Ishikawa (cell line): ENCODE data around the gene SYNM.

Experiments
- CEBPB ChIP-seq: IDR thresholded peaks from 2 replicates; pipeline ENCODE4 v1.6.1; 2012
- CREB1 ChIP-seq: IDR thresholded peaks from 2 replicates; pipeline ENCODE4 v1.6.1; 2012; ENCODE audit warnings: low read depth
- EGR1 ChIP-seq: IDR thresholded peaks from 2 replicates; pipeline ENCODE4 v1.6.1; 2012
- EP300 ChIP-seq: IDR thresholded peaks from 2 replicates; pipeline ENCODE4 v1.6.1; 2012; ENCODE audit warnings: borderline replicate concordance
- FOXM1 ChIP-seq: IDR thresholded peaks from 2 replicates; pipeline ENCODE4 v1.6.1; 2012; ENCODE audit warnings: low read depth, borderline replicate concordance
- MAX ChIP-seq: IDR thresholded peaks from 2 replicates; pipeline ENCODE4 v1.6.1; 2012
- NFIC ChIP-seq: IDR thresholded peaks from 2 replicates; pipeline ENCODE4 v1.6.1; 2012
- RAD21 ChIP-seq: IDR thresholded peaks from 2 replicates; pipeline ENCODE4 v1.6.1; 2012; ENCODE audit warnings: low read depth
- TAF1 ChIP-seq: IDR thresholded peaks from 2 replicates; pipeline ENCODE4 v1.6.1; 2012; ENCODE audit warnings: low read depth, mild to moderate bottlenecking
- TCF12 ChIP-seq: IDR thresholded peaks from 2 replicates; pipeline ENCODE4 v1.6.1; 2012; ENCODE audit warnings: low read depth
- TEAD4 ChIP-seq: IDR thresholded peaks from 2 replicates; pipeline ENCODE4 v1.6.1; 2012
- USF1 ChIP-seq: IDR thresholded peaks from 2 replicates; pipeline ENCODE4 v1.6.1; 2012
- YY1 ChIP-seq: IDR thresholded peaks from 2 replicates; pipeline ENCODE4 v1.6.1; 2012; ENCODE audit warnings: low read depth
- ZBTB7A ChIP-seq: IDR thresholded peaks from 2 replicates; pipeline ENCODE4 v1.6.1; 2012; ENCODE audit warnings: low read depth
- TF ChIP-seq, protein P1 (sequence below): IDR thresholded peaks from 2 replicates; pipeline ENCODE4 v1.6.1; 2012; ENCODE audit warnings: low read depth, mild to moderate bottlenecking

SYNM gene

GRCh38 chr15:99163271-99164062 is 58.6 kb downstream of the SYNM start:
- TF ChIP-seq FOXM1 (no peak), CEBPB (no peak), CREB1 (no peak), EP300 (no peak), YY1 (no peak), EGR1 (no peak), NFIC (no peak), MAX (no peak), TCF12 (no peak), RAD21 (no peak), USF1 (no peak), ZBTB7A (no peak), TAF1 (no peak), TEAD4 (no peak)
- TF ChIP-seq, protein P1, sequence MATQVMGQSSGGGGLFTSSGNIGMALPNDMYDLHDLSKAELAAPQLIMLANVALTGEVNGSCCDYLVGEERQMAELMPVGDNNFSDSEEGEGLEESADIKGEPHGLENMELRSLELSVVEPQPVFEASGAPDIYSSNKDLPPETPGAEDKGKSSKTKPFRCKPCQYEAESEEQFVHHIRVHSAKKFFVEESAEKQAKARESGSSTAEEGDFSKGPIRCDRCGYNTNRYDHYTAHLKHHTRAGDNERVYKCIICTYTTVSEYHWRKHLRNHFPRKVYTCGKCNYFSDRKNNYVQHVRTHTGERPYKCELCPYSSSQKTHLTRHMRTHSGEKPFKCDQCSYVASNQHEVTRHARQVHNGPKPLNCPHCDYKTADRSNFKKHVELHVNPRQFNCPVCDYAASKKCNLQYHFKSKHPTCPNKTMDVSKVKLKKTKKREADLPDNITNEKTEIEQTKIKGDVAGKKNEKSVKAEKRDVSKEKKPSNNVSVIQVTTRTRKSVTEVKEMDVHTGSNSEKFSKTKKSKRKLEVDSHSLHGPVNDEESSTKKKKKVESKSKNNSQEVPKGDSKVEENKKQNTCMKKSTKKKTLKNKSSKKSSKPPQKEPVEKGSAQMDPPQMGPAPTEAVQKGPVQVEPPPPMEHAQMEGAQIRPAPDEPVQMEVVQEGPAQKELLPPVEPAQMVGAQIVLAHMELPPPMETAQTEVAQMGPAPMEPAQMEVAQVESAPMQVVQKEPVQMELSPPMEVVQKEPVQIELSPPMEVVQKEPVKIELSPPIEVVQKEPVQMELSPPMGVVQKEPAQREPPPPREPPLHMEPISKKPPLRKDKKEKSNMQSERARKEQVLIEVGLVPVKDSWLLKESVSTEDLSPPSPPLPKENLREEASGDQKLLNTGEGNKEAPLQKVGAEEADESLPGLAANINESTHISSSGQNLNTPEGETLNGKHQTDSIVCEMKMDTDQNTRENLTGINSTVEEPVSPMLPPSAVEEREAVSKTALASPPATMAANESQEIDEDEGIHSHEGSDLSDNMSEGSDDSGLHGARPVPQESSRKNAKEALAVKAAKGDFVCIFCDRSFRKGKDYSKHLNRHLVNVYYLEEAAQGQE = no peak

DNA sequence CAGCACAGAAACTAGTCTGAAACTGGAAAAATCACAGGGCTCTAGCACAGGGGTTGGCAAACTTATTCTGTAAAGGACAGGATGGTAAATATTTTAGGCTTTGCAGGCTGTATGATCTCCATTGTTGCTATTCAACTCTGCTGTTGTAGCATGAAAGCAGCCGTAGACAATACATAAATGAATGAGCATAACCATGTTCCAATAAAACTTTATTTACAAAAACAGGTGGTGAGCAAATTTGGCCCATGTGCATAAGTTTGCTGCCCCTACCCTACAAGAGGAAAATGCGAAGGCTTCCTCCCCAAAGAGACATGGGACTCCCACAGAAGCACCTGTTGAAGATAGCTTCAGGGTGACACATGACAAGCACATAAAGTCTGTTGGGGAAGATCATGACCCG is 59.2 kb downstream of the SYNM start:
- TF ChIP-seq FOXM1 = no peak
- no peak for TF ChIP-seq TEAD4
- TF ChIP-seq, protein P1 = no peak
- TF ChIP-seq RAD21 = no peak
- no peak for TF ChIP-seq USF1
- TF ChIP-seq YY1 = no peak
- no peak for TF ChIP-seq EP300
- no peak for TF ChIP-seq TCF12
- TF ChIP-seq ZBTB7A = no peak
- TF ChIP-seq CEBPB = no peak
- no peak for TF ChIP-seq CREB1
- no peak for TF ChIP-seq EGR1
- TF ChIP-seq NFIC = no peak
- TF ChIP-seq MAX = no peak
- TF ChIP-seq TAF1 = no peak

DNA sequence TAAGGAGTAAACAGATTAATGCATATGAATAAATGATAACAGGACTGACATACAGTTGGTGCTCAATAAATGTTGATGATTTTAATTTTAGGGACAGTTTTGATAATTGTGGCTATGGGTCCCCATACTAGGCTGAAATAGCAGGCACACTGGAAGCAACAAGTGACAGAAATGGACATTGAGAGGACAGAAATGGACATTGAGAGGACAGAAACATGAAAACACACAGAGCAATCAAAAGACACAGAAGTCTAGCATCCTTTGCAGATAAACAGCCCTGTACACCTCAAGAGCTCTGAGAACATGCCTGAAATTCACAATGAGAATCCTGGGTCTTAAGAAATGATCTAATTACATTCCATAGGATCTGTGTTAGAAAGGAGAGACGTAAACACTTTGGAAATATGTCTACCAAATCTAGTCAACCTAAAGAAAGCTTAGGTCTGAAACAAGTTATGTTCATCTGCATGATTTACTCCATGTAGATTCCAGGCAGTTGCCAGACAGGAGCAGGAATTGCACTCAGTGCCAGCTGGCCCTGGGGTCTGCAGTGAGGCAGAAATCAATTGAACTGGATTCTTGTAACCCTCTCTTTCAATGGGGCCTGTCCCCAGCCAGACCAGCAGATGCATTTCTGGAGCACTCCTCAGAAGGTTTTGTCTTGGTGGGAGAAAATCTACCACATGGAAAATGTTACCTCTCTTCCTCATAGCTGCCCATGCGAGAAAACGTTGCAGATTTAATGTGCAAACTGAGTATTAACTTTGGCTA is 60.3 kb downstream of the SYNM start:
- TF ChIP-seq TCF12 (no peak), NFIC (no peak), CREB1 (no peak), EGR1 (no peak), TAF1 (no peak), YY1 (no peak), USF1 (no peak), FOXM1 (no peak), TEAD4 (no peak), RAD21 (no peak)
- TF ChIP-seq, protein P1 = no peak
